ENCODE measurements around the gene OSGEP.

OSGEP gene

GRCh38 chr14:20454516-20455354 lies at the start of gene OSGEP, which contains the start of gene APEX1:
Gene OSGEP, minus strand, starts transcription at chr14:20454812. Its CDS starts 129 bp downstream, at chr14:20454683.
Gene APEX1, plus strand, starts transcription at chr14:20455226. Its CDS starts 420 bp downstream, at chr14:20455646.
- peak; percentile 59 for DNase-seq

GRCh38 chr14:20503898-20504297 lies 49.3 kb upstream of the OSGEP start:
- DNase-seq = no peak

- DNase-seq = no peak
Observed at GRCh38 chr14:20501346-20501745, 46.7 kb upstream of the OSGEP start.

GRCh38 chr14:20499881-20500280 lies 45.3 kb upstream of the OSGEP start:
- DNase-seq = no peak

- DNase-seq = no peak
Observed at GRCh38 chr14:20499108-20499507, 44.5 kb upstream of the OSGEP start.

- no peak for DNase-seq
Observed at GRCh38 chr14:20498622-20499021, 44.0 kb upstream of the OSGEP start.

- DNase-seq = no peak
Observed at GRCh38 chr14:20494935-20495766, 40.5 kb upstream of the OSGEP start.

- no peak for DNase-seq
Observed at GRCh38 chr14:20493634-20494033, 39.0 kb upstream of the OSGEP start.

- DNase-seq = no peak
Observed at GRCh38 chr14:20492486-20492885, 37.9 kb upstream of the OSGEP start.

GRCh38 chr14:20490563-20490962 lies 36.0 kb upstream of the OSGEP start:
- no peak for DNase-seq

- DNase-seq = no peak
Observed at GRCh38 chr14:20489093-20489994, 34.7 kb upstream of the OSGEP start.

GRCh38 chr14:20487396-20487725 lies 32.7 kb upstream of the OSGEP start:
- DNase-seq = no peak

- DNase-seq = no peak
Observed at GRCh38 chr14:20486684-20487395, 32.2 kb upstream of the OSGEP start.

- no peak for DNase-seq
Observed at GRCh38 chr14:20485900-20486299, 31.3 kb upstream of the OSGEP start.

- no peak for DNase-seq
Observed at GRCh38 chr14:20482382-20482781, 27.8 kb upstream of the OSGEP start.

- no peak for DNase-seq
Observed at GRCh38 chr14:20478894-20479293, 24.3 kb upstream of the OSGEP start.

- DNase-seq = no peak
Observed at GRCh38 chr14:20477211-20477876, 22.7 kb upstream of the OSGEP start.

- no peak for DNase-seq
Observed at GRCh38 chr14:20476776-20477175, 22.2 kb upstream of the OSGEP start.

- no peak for DNase-seq
Observed at GRCh38 chr14:20472536-20473169, 18.0 kb upstream of the OSGEP start.

GRCh38 chr14:20470603-20470901 lies 15.9 kb upstream of the OSGEP start:
- DNase-seq = no peak

GRCh38 chr14:20469890-20470602 lies 15.4 kb upstream of the OSGEP start:
- DNase-seq = no peak
